GM18870 (cell line): Measurements from ENCODE around the gene ANKRD45.
"Not testable (repeated sequence)": the region's sequence is repeated elsewhere in the genome, so short reads cannot be mapped to it uniquely, and the experiment has no call there.

ENCODE experiments used
- ATAC-seq: cut with Tn5 transposase; IDR thresholded peaks from one replicate; pipeline ENCODE4 v1.9.1; 2021; ENCODE audit warnings: moderate library complexity; ENCODE audit not compliant: unreplicated experiment

ANKRD45 gene

GRCh38 chr1:173646656-173647055 is 23.0 kb downstream of the ANKRD45 start:
- ATAC-seq: no peak

DNA sequence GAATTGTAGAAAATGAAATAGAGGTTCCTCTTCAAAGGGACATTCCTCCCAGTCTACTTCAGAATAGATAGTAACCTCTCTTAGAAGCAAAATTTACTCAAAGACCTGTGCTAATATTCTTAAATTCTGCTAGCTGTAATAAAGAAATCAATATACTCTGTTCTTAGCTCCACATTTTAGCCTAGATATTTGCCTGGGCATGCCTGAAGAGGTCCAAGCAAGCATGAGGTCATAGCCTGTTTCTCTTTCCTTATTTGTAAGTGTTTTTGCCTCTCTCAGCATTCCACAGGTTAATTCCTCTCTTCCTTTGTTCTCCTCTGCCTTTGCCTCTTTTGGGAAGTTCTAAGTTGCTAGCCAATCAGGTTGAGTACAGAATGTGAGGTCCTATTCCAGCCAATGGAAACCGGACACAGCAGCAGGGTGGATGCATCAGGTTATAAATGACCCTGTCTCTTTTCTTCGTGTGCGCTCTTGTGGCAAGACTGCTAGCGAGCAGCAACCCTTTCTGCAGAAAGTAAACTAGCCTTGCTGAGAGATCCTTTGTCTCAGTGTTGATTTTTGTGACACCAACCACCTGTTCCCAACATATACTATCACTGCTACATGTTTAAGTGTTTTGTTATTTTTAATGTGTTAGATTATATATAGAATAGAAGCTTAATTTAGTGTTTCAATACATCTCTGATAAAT is 27.1 kb downstream of the ANKRD45 start:
- not testable (repeated sequence) for ATAC-seq

DNA sequence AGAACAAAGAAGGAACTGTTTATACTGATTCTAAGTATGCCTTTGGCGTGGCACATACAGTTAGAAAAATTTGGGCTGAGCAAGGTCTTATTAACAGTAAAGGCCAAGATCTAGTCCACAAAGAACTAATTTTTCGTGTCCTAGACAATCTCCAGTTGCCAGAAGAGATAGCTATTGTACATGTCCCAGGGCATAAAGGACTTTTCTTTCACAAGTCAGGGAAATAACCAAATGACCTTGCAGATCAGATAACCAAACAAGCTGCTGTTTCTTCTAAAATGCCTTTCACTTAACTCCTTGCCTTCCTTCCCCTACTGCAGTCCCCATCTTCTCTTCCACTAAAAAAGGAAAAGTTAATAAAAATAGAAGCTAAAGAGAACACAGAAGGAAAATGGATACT is 30.5 kb downstream of the ANKRD45 start:
- no peak for ATAC-seq

- ATAC-seq: no peak
These were observed 31.3 kb downstream of the ANKRD45 start for GRCh38 chr1:173638043-173639021.

- not testable (repeated sequence) for ATAC-seq
These were observed 32.2 kb downstream of the ANKRD45 start for GRCh38 chr1:173637236-173638042.

- ATAC-seq: no peak
These were observed 34.5 kb downstream of the ANKRD45 start, which contains the start of gene TEX50 for GRCh38 chr1:173635116-173635515. Gene TEX50, plus strand, starts transcription at chr1:173635338. Its CDS starts 184 bp downstream, at chr1:173635522.

GRCh38 chr1:173628888-173629287 is 40.8 kb downstream of the ANKRD45 start:
- no peak for ATAC-seq

DNA sequence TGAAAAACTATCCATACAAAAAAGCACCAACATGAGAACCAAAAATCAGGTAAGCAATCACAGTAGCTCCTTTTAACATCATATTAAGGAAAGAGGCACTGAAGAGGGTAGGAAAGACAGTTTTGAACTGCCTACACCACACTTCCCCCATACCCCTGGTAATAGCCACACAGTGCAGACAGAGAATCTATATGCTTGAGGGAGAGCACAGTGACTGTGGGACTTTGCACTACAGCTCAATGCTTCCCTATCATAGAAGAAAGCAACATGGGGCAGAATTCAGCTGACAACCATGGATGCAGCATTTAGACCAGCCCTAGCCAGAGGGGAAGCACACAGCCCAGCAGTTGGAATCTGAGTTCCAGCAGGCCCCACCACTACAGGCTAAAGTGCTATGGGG is 42.4 kb downstream of the ANKRD45 start:
- ATAC-seq: no peak

GRCh38 chr1:173616859-173617258 is 52.8 kb downstream of the ANKRD45 start:
- ATAC-seq: no peak

DNA sequence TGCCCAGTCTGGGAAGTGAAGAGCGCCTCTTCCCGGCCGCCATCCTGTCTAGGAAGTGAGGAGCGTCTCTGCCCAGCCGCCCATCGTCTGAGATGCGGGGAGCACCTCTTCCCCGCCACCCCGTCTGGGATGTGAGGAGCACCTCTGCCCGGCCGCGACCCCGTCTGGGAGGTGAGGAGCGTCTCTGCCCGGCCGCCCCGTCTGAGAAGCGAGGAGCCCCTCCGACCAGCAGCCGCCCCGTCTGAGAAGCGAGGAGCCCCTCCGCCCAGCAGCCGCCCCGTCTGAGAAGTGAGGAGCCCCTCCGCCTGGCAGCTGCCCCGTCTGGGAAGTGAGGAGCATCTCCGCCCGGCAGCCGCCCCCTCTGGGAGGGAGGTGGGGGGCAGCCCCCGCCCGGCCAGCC is 56.6 kb downstream of the ANKRD45 start:
- ATAC-seq: not testable (repeated sequence)

GRCh38 chr1:173608503-173609216 is 61.0 kb downstream of the ANKRD45 start:
- ATAC-seq: no peak

DNA sequence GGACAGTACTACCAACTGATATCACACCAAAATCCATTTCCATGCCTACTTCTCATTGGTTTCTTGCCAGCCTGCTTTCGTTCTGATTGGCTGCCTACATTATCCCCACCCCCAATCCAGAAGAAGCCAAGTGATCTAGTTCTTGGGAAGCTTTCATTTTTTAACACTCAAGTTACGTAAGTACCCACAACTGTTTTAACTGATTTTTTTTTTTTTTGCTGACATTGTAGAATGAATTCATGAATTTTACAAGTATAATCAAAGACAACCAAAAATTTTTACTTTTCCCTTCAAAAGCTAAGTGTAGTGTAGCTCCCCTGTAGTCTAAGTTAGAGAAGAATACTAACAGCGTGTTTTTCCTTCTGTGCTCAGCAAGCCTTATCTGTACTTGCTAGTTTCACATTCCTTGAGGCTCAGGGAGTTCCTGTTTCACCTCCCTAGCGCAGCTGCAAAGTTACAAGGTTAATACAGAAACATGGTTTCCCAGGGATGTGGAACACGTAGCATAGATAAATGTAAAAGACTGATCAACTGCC is 66.5 kb downstream of the ANKRD45 start, which contains the start of gene SLC9C2:
SLC9C2 (minus strand) TSS at position 17 of the 536 bp plus-strand sequence. CDS start 1,296 bp downstream, outside the sequence.
- no peak for ATAC-seq

DNA sequence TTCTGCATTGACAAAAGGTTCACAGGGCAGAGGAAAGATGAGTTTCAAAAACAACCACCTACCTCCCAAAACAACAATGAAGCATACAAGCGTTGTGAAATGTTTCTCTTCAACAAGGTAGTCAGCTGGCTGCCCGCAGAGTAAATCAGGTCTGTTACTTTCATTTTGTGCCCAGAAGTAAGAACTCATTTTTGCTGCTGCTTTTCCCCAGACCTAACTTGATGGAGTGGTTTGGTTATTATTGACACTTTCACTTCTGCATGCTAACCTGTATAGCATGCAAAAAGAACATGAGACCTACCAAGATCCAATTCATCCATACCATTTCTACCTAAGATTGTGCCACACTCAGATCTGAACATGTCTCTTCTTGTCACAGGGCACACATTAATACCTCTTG is 68.1 kb downstream of the ANKRD45 start:
- ATAC-seq: no peak

DNA sequence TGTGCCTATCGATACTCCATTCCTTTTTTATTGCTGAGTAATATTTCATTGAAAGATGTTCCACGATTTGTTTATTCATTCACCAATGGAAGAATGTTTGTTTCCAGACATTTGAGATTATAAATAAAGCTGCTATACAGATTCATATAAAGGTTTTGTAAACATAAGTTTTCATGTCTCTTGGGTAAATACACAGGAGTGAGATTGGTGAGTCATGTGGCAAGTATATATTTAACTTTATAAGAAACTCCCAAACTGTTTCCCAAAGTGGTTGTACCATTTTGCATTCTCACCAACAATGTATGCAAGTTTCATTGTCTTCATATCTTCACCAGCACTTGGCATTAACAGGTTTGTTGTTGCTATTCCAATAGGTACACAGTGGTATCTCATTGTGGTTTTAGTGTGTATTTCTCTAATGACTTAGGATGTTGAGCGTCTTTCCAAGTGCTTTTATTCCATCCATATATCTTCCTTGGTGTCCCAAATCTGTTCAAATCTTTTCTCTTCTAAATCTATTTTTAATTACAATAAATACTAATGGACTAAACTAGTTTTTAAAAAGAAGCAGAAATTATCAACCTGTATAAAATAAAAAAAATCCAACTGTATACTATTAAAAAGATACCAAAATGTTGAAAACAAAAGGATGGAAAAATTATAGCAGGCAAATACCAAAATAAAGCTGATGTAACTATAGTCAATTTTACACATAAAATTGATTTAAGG is 73.4 kb downstream of the ANKRD45 start:
- ATAC-seq: no peak

- not testable (repeated sequence) for ATAC-seq
These were observed 78.5 kb downstream of the ANKRD45 start for GRCh38 chr1:173591138-173591537.

DNA sequence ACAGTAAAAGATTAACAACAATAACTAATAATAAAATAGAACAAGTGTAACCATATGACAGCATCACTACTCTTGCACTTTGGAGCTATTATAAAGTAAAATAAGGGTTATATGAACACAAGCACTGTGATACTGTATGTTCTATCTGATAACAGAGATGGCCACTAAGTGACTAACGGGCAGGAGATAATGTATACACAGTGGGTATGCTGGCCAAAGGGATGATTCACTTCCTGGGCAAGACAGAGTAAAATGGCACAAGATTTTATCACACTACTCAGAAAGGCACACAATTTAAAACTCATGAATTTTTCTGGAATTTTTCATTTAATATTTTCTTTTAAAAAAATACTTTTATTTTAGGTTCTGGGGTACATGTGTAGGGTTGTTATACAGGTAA is 79.1 kb downstream of the ANKRD45 start:
- ATAC-seq: no peak

DNA sequence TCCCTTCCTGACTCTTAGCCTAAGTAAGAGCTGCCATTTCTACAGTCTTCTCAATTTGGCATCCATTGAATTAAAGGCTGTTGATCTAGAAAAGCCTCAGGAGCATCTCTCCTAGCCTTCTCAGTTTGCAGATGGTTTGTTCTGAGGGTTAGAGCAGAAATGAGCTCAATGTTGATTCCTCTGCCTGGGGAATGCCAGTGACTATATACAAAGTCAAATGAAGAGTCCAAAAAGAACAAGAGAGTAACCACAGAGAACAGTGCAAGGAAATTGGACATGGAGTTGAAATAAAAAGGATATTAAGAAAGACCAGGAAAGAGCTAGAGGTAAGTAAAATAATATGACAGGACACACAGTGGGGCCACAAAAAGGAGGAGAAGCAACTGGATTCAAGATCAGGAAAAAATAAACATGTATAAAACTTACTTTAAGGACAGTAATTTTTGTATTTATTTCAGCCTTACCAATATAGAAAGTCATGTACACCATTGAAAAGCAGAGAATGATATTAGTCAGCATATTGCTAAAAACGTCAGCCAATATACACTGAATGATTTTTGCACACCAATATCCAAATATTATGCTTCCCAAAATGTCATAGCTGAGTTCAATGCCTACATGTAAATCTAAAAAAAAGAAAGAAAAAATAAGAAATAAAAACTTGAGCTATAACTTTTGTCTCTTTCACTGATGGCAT is 88.1 kb downstream of the ANKRD45 start:
- ATAC-seq: no peak

- ATAC-seq: no peak
These were observed 89.0 kb downstream of the ANKRD45 start for GRCh38 chr1:173580658-173581057.

DNA sequence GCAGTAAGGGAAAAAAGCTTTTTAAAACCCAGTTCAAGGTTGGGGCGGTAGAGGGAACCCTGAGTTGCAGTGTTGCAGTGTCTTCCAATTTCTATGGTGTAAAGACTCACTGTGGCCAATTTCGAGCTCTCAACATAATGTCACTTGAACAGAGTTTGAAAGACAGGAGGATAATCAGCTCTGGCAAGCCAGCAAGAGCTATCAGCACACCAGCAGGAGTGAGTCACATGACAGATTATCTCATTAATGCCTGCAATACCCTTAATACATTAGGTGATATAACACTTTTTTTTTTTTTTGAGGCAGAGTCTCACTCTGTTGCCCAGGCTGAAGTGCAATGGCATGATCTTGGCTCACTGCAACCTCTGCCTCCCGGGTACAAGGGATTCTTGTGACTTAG is 89.6 kb downstream of the ANKRD45 start:
- no peak for ATAC-seq
